ENCODE results near the gene TMEM151B. TPM values are rescaled to one million over a fixed set of nuclear protein-coding genes. Genes with fewer than 3 reads are reported as not detected.

The TMEM151B gene
- total and polyA plus RNA-seq, 2 of the 13 experiments (the other 11 are each of a cell fraction or from before 2014, with no cell fraction given): not detected

DNA sequence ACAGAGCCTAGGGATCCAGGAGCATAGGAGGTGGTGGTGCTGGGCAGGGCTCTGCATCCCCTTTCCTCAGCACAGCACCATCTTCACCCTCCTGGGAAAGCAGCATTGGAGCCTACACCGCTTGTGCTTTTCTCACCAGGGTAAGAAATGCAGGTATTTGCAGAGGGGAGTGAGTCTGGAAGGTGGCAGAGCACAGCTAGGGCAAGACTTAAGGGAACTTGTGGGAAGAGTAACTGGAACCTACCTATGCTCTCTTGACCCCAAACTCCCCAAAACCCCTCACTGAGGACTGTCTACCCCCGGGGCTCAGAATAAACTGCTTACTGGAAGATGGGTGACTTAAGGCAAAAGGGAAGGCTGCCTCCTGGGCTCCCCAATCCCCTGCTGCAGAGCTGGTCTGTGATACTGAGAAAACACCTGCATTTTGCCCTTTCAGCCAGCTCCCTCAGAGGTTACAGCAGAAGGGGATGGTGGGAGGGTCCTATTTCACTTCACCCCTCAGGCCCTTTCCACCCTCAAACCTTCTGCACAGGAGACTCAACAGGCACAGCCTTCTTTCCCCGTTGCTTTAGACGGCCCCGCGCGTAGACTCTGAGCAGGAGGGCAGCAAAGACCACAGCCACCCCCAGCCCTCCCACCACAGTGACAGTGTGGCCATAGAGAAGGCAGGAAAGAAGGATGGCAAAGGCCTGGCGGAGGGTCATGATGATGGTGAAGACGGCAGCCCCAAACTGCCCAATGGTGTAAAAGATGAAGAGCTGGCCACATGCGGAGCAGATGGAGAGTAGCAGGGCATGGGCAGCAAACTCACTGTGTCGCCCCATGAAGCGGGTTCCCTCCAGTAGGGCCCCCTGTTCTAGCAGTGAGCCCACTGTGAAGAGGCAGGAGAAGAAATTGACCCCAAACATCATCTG is 15.8 kb upstream of the TMEM151B start (continued):
- TF ChIP-seq PCBP2 (optimal IDR thresholded peaks at IDR 0.05; ENCODE audit: low read depth, low read length, poor library complexity, severe bottlenecking) (no peak), ZNF496 (CRISPR knock-in tag; IDR thresholded peaks at IDR 0.05; ENCODE audit: insufficient replicate concordance) (no peak), NONO (IDR thresholded peaks at IDR 0.05) (no peak), NONO (CRISPR knock-in tag; conservative IDR thresholded peaks at IDR 0.05) (0 out of 2 replicates have a peak, but pooled peaks have one; percentile 22), ZNF17 (CRISPR knock-in tag; IDR thresholded peaks at IDR 0.05) (no peak), KLF15 (CRISPR knock-in tag; IDR thresholded peaks at IDR 0.05; ENCODE audit: borderline replicate concordance) (no peak), NKX3-1 (CRISPR knock-in tag; IDR thresholded peaks at IDR 0.05) (no peak), MATR3 (CRISPR knock-in tag; IDR thresholded peaks at IDR 0.05) (no peak), ZNF547 (CRISPR knock-in tag; IDR thresholded peaks at IDR 0.05) (no peak), ZNF780A (CRISPR knock-in tag; IDR thresholded peaks at IDR 0.05) (0 out of 2 replicates have a peak, but pooled peaks have one; percentile 8), ELK4 (CRISPR knock-in tag; IDR thresholded peaks at IDR 0.05; ENCODE audit: borderline replicate concordance) (no peak), MZF1 (CRISPR knock-in tag; IDR thresholded peaks at IDR 0.05; ENCODE audit: borderline replicate concordance) (no peak), CSRNP1 (CRISPR knock-in tag; IDR thresholded peaks at IDR 0.05) (peak; percentile 59; the same call in 1 of the 2 replicates), NR3C1 (CRISPR knock-in tag; IDR thresholded peaks at IDR 0.05) (no peak)
- TF ChIP-seq, protein P1, sequence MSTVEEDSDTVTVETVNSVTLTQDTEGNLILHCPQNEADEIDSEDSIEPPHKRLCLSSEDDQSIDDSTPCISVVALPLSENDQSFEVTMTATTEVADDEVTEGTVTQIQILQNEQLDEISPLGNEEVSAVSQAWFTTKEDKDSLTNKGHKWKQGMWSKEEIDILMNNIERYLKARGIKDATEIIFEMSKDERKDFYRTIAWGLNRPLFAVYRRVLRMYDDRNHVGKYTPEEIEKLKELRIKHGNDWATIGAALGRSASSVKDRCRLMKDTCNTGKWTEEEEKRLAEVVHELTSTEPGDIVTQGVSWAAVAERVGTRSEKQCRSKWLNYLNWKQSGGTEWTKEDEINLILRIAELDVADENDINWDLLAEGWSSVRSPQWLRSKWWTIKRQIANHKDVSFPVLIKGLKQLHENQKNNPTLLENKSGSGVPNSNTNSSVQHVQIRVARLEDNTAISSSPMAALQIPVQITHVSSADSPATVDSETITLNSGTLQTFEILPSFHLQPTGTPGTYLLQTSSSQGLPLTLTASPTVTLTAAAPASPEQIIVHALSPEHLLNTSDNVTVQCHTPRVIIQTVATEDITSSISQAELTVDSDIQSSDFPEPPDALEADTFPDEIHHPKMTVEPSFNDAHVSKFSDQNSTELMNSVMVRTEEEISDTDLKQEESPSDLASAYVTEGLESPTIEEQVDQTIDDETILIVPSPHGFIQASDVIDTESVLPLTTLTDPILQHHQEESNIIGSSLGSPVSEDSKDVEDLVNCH (CRISPR knock-in tag; IDR thresholded peaks at IDR 0.05): no peak; the same call in 1 of the 2 replicates
- TF ChIP-seq, protein P2, sequence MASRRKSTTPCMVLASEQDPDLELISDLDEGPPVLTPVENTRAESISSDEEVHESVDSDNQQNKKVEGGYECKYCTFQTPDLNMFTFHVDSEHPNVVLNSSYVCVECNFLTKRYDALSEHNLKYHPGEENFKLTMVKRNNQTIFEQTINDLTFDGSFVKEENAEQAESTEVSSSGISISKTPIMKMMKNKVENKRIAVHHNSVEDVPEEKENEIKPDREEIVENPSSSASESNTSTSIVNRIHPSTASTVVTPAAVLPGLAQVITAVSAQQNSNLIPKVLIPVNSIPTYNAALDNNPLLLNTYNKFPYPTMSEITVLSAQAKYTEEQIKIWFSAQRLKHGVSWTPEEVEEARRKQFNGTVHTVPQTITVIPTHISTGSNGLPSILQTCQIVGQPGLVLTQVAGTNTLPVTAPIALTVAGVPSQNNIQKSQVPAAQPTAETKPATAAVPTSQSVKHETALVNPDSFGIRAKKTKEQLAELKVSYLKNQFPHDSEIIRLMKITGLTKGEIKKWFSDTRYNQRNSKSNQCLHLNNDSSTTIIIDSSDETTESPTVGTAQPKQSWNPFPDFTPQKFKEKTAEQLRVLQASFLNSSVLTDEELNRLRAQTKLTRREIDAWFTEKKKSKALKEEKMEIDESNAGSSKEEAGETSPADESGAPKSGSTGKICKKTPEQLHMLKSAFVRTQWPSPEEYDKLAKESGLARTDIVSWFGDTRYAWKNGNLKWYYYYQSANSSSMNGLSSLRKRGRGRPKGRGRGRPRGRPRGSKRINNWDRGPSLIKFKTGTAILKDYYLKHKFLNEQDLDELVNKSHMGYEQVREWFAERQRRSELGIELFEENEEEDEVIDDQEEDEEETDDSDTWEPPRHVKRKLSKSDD (CRISPR knock-in tag; IDR thresholded peaks at IDR 0.05; ENCODE audit: low read depth): no peak
- TF ChIP-seq, protein P3, sequence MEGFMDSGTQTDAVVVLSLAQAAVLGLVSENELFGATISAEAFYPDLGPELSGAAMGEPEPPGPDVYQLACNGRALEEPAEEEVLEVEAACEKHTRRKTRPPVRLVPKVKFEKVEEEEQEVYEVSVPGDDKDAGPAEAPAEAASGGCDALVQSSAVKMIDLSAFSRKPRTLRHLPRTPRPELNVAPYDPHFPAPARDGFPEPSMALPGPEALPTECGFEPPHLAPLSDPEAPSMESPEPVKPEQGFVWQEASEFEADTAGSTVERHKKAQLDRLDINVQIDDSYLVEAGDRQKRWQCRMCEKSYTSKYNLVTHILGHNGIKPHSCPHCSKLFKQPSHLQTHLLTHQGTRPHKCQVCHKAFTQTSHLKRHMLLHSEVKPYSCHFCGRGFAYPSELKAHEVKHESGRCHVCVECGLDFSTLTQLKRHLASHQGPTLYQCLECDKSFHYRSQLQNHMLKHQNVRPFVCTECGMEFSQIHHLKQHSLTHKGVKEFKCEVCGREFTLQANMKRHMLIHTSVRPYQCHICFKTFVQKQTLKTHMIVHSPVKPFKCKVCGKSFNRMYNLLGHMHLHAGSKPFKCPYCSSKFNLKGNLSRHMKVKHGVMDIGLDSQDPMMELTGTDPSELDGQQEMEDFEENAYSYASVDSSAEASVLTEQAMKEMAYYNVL (CRISPR knock-in tag; IDR thresholded peaks at IDR 0.05; ENCODE audit: borderline replicate concordance): 0 out of 2 replicates have a peak, but pooled peaks have one; percentile 47

All from HepG2 (cell line).